ENCODE measurements around the gene PDGFRB.

Gene PDGFRB

GRCh38 chr5:150143350-150144245 is 12.0 kb downstream of the PDGFRB start:
- no peak for DNase-seq

- DNase-seq = no peak
These were observed 12.7 kb downstream of the PDGFRB start for GRCh38 chr5:150142959-150143349.

- DNase-seq = no peak
These were observed 13.3 kb downstream of the PDGFRB start for GRCh38 chr5:150142185-150142958.

- DNase-seq = no peak
These were observed 14.0 kb downstream of the PDGFRB start for GRCh38 chr5:150141544-150142184.

- DNase-seq = no peak
These were observed 14.8 kb downstream of the PDGFRB start for GRCh38 chr5:150140830-150141229.

- no peak for DNase-seq
These were observed 16.3 kb downstream of the PDGFRB start for GRCh38 chr5:150139334-150139733.

- DNase-seq = no peak
These were observed 16.9 kb downstream of the PDGFRB start for GRCh38 chr5:150138551-150139265.

GRCh38 chr5:150137997-150138396 is 17.6 kb downstream of the PDGFRB start:
- no peak for DNase-seq

- DNase-seq = no peak
These were observed 18.3 kb downstream of the PDGFRB start for GRCh38 chr5:150137168-150137957.

- no peak for DNase-seq
These were observed 19.1 kb downstream of the PDGFRB start for GRCh38 chr5:150136305-150137167.

- no peak for DNase-seq
These were observed 19.9 kb downstream of the PDGFRB start for GRCh38 chr5:150135557-150136304.

GRCh38 chr5:150134198-150134588 is 21.5 kb downstream of the PDGFRB start:
- DNase-seq = no peak

- DNase-seq = no peak
These were observed 22.0 kb downstream of the PDGFRB start for GRCh38 chr5:150133581-150134197.

GRCh38 chr5:150132740-150133139 is 22.9 kb downstream of the PDGFRB start:
- DNase-seq = no peak

GRCh38 chr5:150131978-150132694 is 23.5 kb downstream of the PDGFRB start:
- no peak for DNase-seq

GRCh38 chr5:150131461-150131860 is 24.2 kb downstream of the PDGFRB start:
- no peak for DNase-seq

GRCh38 chr5:150130493-150130922 is 25.1 kb downstream of the PDGFRB start:
- DNase-seq = no peak

- no peak for DNase-seq
These were observed 25.7 kb downstream of the PDGFRB start for GRCh38 chr5:150129813-150130492.

GRCh38 chr5:150129454-150129812 is 26.2 kb downstream of the PDGFRB start:
- DNase-seq = no peak

All from NCI-H2107 (cell line).